Activated CD4-positive, alpha-beta T cell treated with anti-CD3 and anti-CD28 coated beads, Interleukin-2, amount 50 U/mL, for 24 hours (primary cell): ENCODE measurements around the gene ST3GAL2.
A peak's percentile ranks its signal among the peaks of the same experiment; 100 is the strongest.
"Not testable (repeated sequence)": the region's sequence is repeated elsewhere in the genome, so short reads cannot be mapped to it uniquely, and the experiment has no call there.

Experiments used
- DNase-seq, 2 donors: peaks; one replicate each; pipeline ENCODE4 v3.0.0-alpha.2; 2020; ENCODE audit warnings: low read depth in 1 of 2, low spot score in 1 of 2

The ST3GAL2 gene

GRCh38 chr16:70418993-70419318 is 19.9 kb downstream of the ST3GAL2 start:
- no peak for DNase-seq

GRCh38 chr16:70418274-70418992 is 20.5 kb downstream of the ST3GAL2 start:
- DNase-seq, result no peak

GRCh38 chr16:70417661-70418060 is 21.2 kb downstream of the ST3GAL2 start:
- DNase-seq, result no peak

- DNase-seq, result no peak
Measured at GRCh38 chr16:70416748-70417616, 21.9 kb downstream of the ST3GAL2 start.

GRCh38 chr16:70413572-70413971 is 25.3 kb downstream of the ST3GAL2 start:
- DNase-seq, result not testable (repeated sequence)

GRCh38 chr16:70412385-70412784 is 26.5 kb downstream of the ST3GAL2 start:
- DNase-seq, result no peak

- no peak for DNase-seq
Measured at GRCh38 chr16:70410734-70411133, 28.2 kb downstream of the ST3GAL2 start.

GRCh38 chr16:70407811-70408274 is 31.1 kb downstream of the ST3GAL2 start:
- no peak for DNase-seq

GRCh38 chr16:70406104-70406503 is 32.8 kb downstream of the ST3GAL2 start:
- not testable (repeated sequence) for DNase-seq

GRCh38 chr16:70402916-70403659 is 35.8 kb downstream of the ST3GAL2 start:
- DNase-seq, result no peak

- DNase-seq, result no peak
Measured at GRCh38 chr16:70399951-70400350, 38.9 kb downstream of the ST3GAL2 start.

- DNase-seq, result no peak
Measured at GRCh38 chr16:70399381-70399780, 39.5 kb downstream of the ST3GAL2 start.

GRCh38 chr16:70398177-70398743 is 40.6 kb downstream of the ST3GAL2 start:
- DNase-seq, result no peak

GRCh38 chr16:70396246-70396904 is 42.5 kb downstream of the ST3GAL2 start:
- no peak for DNase-seq

- DNase-seq, result peak; percentile 29 to 49
Measured at GRCh38 chr16:70395345-70395901, 43.5 kb downstream of the ST3GAL2 start.

GRCh38 chr16:70394853-70395252 is 44.0 kb downstream of the ST3GAL2 start:
- no peak for DNase-seq

- no peak for DNase-seq
Measured at GRCh38 chr16:70393662-70394061, 45.2 kb downstream of the ST3GAL2 start.

- no peak for DNase-seq
Measured at GRCh38 chr16:70392606-70393005, 46.3 kb downstream of the ST3GAL2 start.

GRCh38 chr16:70391881-70392481 is 46.9 kb downstream of the ST3GAL2 start:
- no peak for DNase-seq

GRCh38 chr16:70391446-70391845 is 47.5 kb downstream of the ST3GAL2 start:
- DNase-seq, result no peak
